Mesodermal cell (in vitro differentiated cells): ENCODE measurements around the gene ITPK1.

Source experiments
- H3K27ac ChIP-seq: 2 replicates; pipeline ENCODE4 v1.7.0; 2013; ENCODE audit warnings: mild to moderate bottlenecking, low read depth, low read length, moderate library complexity; ENCODE audit not compliant: severe bottlenecking
- H3K36me3 ChIP-seq: 2 replicates; pipeline ENCODE4 v1.7.1; 2013; ENCODE audit warnings: mild to moderate bottlenecking, low read length, moderate library complexity; ENCODE audit not compliant: control insufficient read depth, insufficient read depth
- H3K4me1 ChIP-seq: one replicate; pipeline ENCODE4 v1.7.1; 2013; ENCODE audit warnings: mild to moderate bottlenecking, low read length; ENCODE audit not compliant: insufficient read depth, control insufficient read depth, poor library complexity, severe bottlenecking
- H3K4me3 ChIP-seq: 2 replicates; pipeline ENCODE4 v1.7.0; 2013; ENCODE audit warnings: low read length, control low read depth, mild to moderate bottlenecking; ENCODE audit not compliant: insufficient read depth, poor library complexity, severe bottlenecking; ENCODE audit errors: extremely low read depth
- H3K9me3 ChIP-seq: 2 replicates; pipeline ENCODE4 v1.7.1; 2013; ENCODE audit warnings: mild to moderate bottlenecking, low read length, moderate library complexity; ENCODE audit not compliant: control insufficient read depth
- WGBS, 2 experiments: methylation state at CpG; one replicate each; pipeline ENCODE4 v1.1.5; 2013; ENCODE audit warnings: missing lambda C conversion rate in 2 of 2; ENCODE audit not compliant: insufficient coverage in 2 of 2; 5-methylcytosine and 5-hydroxymethylcytosine counted together

ITPK1 gene

DNA sequence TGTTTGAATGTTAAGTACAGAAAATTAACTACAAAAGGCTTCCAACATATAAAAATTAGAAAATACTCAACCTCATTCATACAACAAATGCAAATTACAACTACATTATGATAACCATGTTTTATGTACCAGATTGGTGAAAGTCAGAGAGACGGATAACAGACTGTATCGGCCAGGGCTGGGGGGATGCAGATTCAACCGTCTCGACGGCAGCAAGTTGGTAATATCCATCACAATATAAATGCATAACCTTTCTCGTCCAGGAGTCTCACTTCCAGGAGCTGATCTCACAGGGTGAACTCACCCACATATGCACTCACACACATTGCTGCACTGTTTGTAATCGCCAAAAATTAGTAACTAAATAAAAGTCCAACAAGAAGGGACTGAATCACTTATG lies 89.4 kb downstream of the ITPK1 start:
- no peaks in the 10 kb centered on the region for H3K9me3 ChIP-seq
- no peaks in the 10 kb centered on the region for H3K36me3 ChIP-seq
- H3K4me1 ChIP-seq: no peaks in the 10 kb centered on the region
- H3K4me3 ChIP-seq: no peak overlapping the region
- WGBS, 2 experiments: 76 to 81% methylated on average over 5 of the region's 7 CpGs
- no peak overlapping the region for H3K27ac ChIP-seq

DNA sequence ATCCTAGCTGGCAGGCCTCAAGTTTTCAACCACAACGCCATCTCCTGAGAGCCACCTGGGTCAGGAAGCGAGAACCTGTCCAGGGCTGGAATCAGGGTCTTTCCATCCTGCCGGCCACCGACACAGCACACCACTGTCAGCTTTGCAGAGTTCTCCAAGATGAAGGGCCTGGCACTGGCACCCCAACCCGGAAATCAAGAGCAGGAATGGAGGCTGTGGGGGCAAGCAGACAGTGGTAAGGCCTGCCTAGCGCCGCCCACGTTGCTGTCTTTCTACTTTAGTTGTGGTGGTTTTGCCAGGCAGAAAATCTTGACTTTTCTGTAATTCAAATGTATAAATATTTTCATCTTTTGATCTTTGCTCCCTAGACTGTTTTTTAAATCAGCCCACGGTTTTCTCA lies 90.7 kb downstream of the ITPK1 start:
- Histone ChIP-seq H3K4me1 (peaks cover 2% of the 10 kb centered on the region), H3K36me3 (no peaks in the 10 kb centered on the region), H3K9me3 (no peaks in the 10 kb centered on the region), H3K4me3 (no peak overlapping the region), H3K27ac (no peak overlapping the region)
- WGBS, 2 experiments: 83 to 95% methylated on average over 4 to 5 of the region's 9 CpGs

DNA sequence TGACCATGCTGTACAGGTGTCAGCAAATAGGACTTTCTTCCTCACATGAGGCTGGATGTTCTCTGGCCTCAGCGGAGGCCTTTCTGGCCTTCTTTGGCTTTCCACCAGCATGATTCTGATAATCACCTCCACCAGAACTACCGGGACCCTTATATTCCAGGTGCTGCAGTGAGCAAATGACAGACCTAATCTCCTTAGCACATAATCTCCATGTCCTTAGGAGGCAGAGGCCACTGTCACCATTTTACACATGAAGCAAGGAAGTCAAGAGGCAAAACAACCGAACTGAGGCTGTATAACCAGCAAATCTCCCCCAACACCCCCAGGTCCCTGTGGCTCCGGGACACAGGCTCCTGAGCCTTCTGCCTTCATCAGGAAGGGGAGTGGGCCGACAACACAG lies 91.2 kb downstream of the ITPK1 start:
- H3K36me3 ChIP-seq: no peaks in the 10 kb centered on the region
- H3K27ac ChIP-seq: no peak overlapping the region
- no peaks in the 10 kb centered on the region for H3K9me3 ChIP-seq

DNA sequence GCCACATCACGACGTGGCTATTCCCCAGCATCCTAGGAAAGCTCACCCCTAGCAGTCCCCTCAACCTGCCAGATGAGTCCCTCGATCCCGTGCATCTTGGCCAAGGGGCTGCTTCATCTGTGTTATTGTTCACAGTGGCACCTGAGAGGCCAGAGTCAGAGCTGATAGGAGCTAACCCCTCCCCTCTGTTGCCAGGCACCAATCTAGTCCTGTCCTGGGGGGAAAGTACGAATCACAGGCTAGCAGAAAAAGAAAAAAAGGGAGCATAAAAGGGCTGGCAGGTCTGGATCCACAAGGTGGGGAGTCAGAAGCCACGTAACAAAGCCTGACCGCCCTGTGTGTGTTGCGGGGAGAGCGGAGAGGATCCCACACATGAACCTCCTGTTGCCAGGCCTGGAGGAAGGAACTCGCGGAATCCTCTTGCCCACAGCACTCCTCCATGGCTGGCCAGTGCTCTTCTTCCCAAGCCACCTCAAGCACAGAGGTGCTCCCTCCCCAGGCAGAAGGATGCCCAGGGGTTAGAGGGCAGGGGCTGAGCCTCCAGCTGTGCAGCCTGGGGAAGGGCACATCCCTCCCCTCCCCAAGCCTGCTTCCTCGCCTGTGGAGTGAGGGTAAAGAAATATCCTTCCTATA lies 91.8 kb downstream of the ITPK1 start:
- Histone ChIP-seq H3K27ac (no peak overlapping the region), H3K9me3 (no peaks in the 10 kb centered on the region), H3K4me1 (peaks cover 7% of the 10 kb centered on the region), H3K4me3 (no peak overlapping the region), H3K36me3 (no peaks in the 10 kb centered on the region)
- WGBS, 2 experiments: 87 to 90% methylated on average over 8 to 10 of the region's 12 CpGs

More for the DNA sequence above, 91.2 kb downstream of the ITPK1 start:
- Histone ChIP-seq H3K4me1 (peaks cover 7% of the 10 kb centered on the region), H3K4me3 (no peak overlapping the region)
- WGBS, 2 experiments: 92 to 98% methylated on average over 3 to 4 of the region's 5 CpGs

DNA sequence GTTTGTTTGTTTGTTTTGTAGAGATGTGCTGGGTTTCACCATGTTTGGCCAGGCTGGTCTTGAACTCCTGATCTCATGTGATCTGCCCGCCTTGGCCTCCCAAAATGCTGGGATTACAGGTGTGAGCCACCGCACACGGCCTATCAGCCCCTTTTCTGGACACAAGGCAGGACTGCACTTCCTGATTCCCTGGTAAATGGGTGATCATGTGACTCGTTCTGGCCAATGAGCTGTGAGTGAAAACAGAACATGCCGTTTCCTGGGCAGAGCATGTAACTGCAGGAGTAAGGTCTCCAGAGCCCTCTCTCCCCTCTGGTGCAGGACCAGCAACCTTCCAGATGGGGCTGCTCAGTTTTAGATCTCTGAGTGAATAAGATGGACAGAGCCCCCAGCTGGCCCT lies 92.7 kb downstream of the ITPK1 start:
- WGBS, 2 experiments: 92 to 93% methylated on average over 5 of the region's 5 CpGs
- no peak overlapping the region for H3K27ac ChIP-seq

DNA sequence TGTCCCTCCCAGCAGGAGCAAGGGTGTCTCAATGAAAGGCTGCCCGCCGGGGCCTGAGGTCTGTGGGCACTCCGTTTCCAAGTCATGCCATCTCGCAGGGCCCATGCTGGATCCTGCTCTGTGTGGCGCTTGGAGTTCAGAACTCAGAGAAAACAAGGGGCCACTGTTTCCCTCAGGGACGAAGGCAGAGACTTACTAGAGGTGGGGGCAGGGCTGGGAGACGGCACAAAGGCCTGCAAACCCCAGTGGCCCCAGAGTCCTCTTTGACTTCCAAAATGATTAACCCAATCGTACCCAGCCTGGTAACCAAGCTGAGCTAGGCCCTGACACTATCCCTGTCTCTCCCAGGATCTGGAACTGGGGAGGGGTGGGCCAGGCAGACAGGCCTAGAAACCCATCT lies 95.8 kb downstream of the ITPK1 start:
- 59 to 71% methylated on average over 5 to 7 of the region's 8 CpGs for WGBS, 2 experiments
- H3K36me3 ChIP-seq: no peaks in the 10 kb centered on the region
- H3K9me3 ChIP-seq: no peaks in the 10 kb centered on the region
- peak overlapping the region; percentile 41 for H3K27ac ChIP-seq
- H3K4me1 ChIP-seq: peaks cover 7% of the 10 kb centered on the region
- no peak overlapping the region for H3K4me3 ChIP-seq

More for the DNA sequence above, 92.7 kb downstream of the ITPK1 start:
- Histone ChIP-seq H3K9me3 (no peaks in the 10 kb centered on the region), H3K4me1 (peaks cover 7% of the 10 kb centered on the region), H3K4me3 (no peak overlapping the region), H3K36me3 (no peaks in the 10 kb centered on the region)

DNA sequence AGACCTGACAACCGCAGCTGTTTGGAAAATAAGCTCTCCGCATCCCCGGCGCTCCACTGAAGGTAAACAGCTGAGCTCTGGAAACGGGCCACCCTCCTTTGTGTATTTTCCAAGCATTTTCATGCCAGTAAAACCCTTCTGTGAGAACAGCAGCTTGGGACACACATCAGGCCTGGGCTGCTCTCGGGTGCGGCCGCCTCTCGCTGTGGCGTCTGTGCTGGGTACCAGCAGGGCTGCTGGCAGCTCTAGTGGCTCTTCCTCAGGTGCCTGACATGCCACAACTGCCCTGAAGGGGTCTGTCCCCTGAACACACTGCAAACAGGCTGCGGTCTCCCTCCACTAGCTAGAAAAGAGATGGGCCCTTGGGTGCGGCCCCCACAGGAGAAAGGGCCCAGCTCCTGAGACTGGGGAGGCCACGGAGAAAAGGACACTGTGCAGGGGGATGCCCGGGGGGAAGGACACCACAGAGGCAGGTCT lies 96.3 kb downstream of the ITPK1 start:
- 87% methylated on average over 12 to 14 of the region's 14 CpGs for WGBS, 2 experiments
- peaks cover 7% of the 10 kb centered on the region for H3K4me1 ChIP-seq
- H3K4me3 ChIP-seq: no peak overlapping the region
- H3K36me3 ChIP-seq: no peaks in the 10 kb centered on the region
- H3K9me3 ChIP-seq: no peaks in the 10 kb centered on the region
- H3K27ac ChIP-seq: peak overlapping the region; percentile 41

DNA sequence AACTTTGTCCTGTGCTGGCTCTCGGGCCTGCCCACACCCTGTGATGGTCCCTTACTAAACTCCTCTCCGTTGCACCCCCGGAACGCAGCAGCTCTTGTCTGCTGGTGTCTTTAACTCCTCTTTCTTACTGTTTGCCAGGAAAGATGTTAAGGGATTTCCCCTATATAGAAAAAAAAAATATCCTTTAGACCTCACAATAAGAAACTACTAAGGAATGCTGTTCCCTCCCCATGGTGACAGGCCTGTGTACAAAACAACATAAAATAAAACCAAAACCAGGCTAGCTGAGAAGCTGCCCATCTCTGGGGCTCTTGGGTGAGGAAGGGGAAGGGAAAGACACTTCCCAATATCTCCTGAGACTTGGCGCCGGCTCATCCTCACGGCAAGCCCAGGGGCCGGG lies 97.4 kb downstream of the ITPK1 start:
- Histone ChIP-seq H3K27ac (no peak overlapping the region), H3K4me3 (no peak overlapping the region), H3K36me3 (no peaks in the 10 kb centered on the region), H3K9me3 (no peaks in the 10 kb centered on the region), H3K4me1 (peaks cover 7% of the 10 kb centered on the region)
- WGBS, 2 experiments: 90 to 97% methylated on average over 5 to 8 of the region's 8 CpGs

DNA sequence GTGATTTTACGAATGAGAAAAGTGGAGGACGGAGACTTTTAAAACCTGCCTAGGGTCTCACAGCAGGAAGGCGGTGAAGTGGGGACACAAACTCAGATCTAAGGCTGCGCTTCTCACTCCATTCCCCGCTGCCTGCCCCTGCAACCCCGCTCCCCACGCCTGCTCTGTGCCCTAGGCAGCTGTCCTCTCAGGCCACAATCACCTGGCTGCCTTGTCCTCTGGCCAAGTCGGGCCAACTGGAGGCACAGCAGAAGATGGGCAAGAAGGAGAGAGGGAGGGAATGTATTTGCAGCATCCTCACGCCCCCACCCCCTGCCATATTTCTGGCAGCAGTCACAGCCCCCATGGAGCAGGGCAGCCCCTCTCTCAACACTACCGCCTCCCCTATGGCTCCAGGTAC lies 97.8 kb downstream of the ITPK1 start:
- H3K4me3 ChIP-seq: no peak overlapping the region
- peaks cover 7% of the 10 kb centered on the region for H3K4me1 ChIP-seq
- H3K36me3 ChIP-seq: no peaks in the 10 kb centered on the region
- H3K9me3 ChIP-seq: no peaks in the 10 kb centered on the region
- 80 to 86% methylated on average over 4 to 8 of the region's 10 CpGs for WGBS, 2 experiments
- no peak overlapping the region for H3K27ac ChIP-seq

DNA sequence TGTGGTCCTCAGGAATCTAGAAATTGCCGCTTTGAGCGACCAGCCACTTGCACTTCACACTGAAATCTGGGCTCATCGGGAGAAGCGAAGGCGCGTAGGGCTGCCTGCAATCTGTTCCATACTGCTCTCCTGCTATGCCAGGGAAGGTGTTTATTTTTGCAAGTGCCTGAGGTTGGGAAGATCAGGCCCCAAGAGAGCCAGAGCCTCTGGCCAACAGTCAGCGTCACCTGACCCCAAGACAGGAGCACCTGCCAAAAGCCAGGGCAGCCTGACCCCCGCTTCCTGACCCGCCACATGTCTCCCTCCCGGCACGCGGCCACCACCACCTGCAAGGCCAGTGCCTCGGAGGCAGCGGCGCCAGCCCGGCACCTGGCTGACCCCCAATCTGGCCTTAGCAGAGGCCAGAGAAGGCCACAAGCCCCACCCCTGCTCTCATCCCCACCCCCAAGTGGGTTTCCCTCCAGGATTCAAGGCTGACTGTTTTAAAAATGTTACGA lies 98.4 kb downstream of the ITPK1 start:
- 92 to 94% methylated on average over 8 to 16 of the region's 17 CpGs for WGBS, 2 experiments
- Histone ChIP-seq H3K4me3 (no peak overlapping the region), H3K36me3 (no peaks in the 10 kb centered on the region), H3K27ac (no peak overlapping the region), H3K4me1 (peaks cover 7% of the 10 kb centered on the region), H3K9me3 (no peaks in the 10 kb centered on the region)

DNA sequence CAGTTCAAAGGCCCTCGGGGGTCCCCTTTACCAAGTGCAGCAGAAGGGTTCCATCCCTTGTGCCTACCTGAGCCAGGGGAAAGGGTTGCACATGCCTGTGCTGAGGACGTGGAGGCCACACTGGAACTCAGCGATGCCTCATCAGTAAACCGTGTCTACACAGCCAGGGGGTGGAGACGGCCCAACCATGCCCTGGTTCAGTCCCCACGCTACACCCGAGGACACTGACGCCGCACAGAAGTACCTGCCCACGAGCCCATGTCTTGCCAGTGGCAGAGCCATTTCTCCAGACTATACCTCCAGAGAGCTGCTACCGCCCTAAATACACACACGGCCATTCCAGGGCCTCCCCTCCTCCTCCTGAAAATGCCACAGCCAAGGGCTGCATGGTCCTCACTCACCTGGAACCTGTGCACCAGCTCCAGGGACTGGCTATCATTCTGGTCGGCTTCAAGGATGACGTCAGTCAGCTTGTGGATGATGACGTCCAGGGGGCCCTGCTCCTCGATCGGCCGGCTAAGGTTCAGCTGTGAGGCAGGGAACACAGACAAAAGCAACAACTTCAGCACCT lies 99.4 kb downstream of the ITPK1 start:
- Histone ChIP-seq H3K9me3 (no peaks in the 10 kb centered on the region), H3K27ac (no peak overlapping the region), H3K4me3 (no peak overlapping the region), H3K36me3 (no peaks in the 10 kb centered on the region), H3K4me1 (peaks cover 7% of the 10 kb centered on the region)
- 89 to 94% methylated on average over 14 to 16 of the region's 18 CpGs for WGBS, 2 experiments
